HCT116 (cell line): ENCODE results near the gene SH3TC1. TPM values are rescaled to one million over a fixed set of nuclear protein-coding genes. Genes with fewer than 3 reads are reported as not detected.

Source experiments
- ATAC-seq: fragments of 200-7000 bp; cut with Tn5 transposase; 2 replicates; pipeline ENCODE4 v1.9.1; 2020; ENCODE audit warnings: mild to moderate bottlenecking, moderate library complexity
- BruUV-seq: library from RNA; stranded (reverse); fragments of 400-500 nt; replicated peaks from 2 replicates; lab custom pipeline; 2021; lab: Mats Ljungman, UMichigan
- CTCF ChIA-PET: fragments of 300-600 bp; sonication (Branson Sonifier 250); formaldehyde crosslinking; loops from one replicate; lab custom pipeline; 2021; ENCODE audit warnings: antibody characterized with exemption; lab: Charles Lee
- POLR2A ChIA-PET: fragments of 300-600, 350-600 bp; sonication (Branson Sonifier 250); formaldehyde crosslinking; loops from one replicate; lab custom pipeline; 2021; ENCODE audit warnings: antibody characterized with exemption; lab: Charles Lee
- RAD21 ChIA-PET, 2 experiments: fragments of 300-600 bp; sonication (Branson Sonifier 250); formaldehyde crosslinking; loops; one replicate each; lab custom pipeline; 2023; ENCODE audit warnings: low total read pairs in 2 of 2; ENCODE audit not compliant: uncharacterized antibody in 2 of 2, unreplicated experiment in 2 of 2, low non-redundant PET in 1 of 2; lab: Charles Lee
- DNase-seq: peaks from one replicate; pipeline ENCODE4 v3.0.0-alpha.2; 2010; ENCODE audit warnings: low read depth, low spot score
- H2AFZ ChIP-seq: fragments of 200-600 bp; shearing (Covaris generic), sonication (generic); 2 replicates; pipeline ENCODE4 v1.6.1; 2017; ENCODE audit warnings: low read depth, mixed run types, mixed read lengths, antibody characterized with exemption, low read length; ENCODE audit not compliant: poor library complexity, severe bottlenecking
- H3K27ac ChIP-seq: 2 replicates; pipeline ENCODE4 v1.5.1; 2012; ENCODE audit warnings: low read depth, low read length
- H3K27me3 ChIP-seq: fragments of 200-600 bp; sonication (generic); 2 replicates; pipeline ENCODE4 v1.6.1; 2016; ENCODE audit warnings: mixed run types, low read length, mixed read lengths; ENCODE audit not compliant: insufficient read depth
- H3K36me3 ChIP-seq, 2 experiments: fragments of 200-500 bp in 1 of 2; fragments of 200-600 bp in 1 of 2; sonication (Bioruptor generic) in 1 of 2; sonication (generic) in 1 of 2; 2 replicates each; pipeline versions ENCODE4 v1.5.1 to v1.6.1; 2014 to 2016; ENCODE audit warnings: low read length in 2 of 2, inconsistent platforms in 1 of 2, mixed read lengths in 1 of 2, mixed run types in 1 of 2; ENCODE audit not compliant: insufficient read depth in 2 of 2, control insufficient read depth in 1 of 2
- H3K4me1 ChIP-seq, 2 experiments: fragments of 200-600 bp in 1 of 2; sonication (generic) in 1 of 2; 2 replicates each; pipeline versions ENCODE4 v1.5.1 to v1.6.1; 2012 to 2017; ENCODE audit warnings: low read length in 2 of 2, inconsistent platforms in 1 of 2, mild to moderate bottlenecking in 1 of 2, mixed read lengths in 1 of 2, mixed run types in 1 of 2, moderate library complexity in 1 of 2; ENCODE audit not compliant: insufficient read depth in 2 of 2, control insufficient read depth in 1 of 2
- H3K4me2 ChIP-seq: fragments of 200-600 bp; sonication (generic); 2 replicates; pipeline ENCODE4 v1.6.1; 2017; ENCODE audit warnings: mixed run types, low read length, mixed read lengths
- H3K4me3 ChIP-seq, 2 experiments: fragments of 200-600 bp in 1 of 2; sonication (generic) in 1 of 2; replicated peaks in 1 of 2; 2 replicates each; pipeline ENCODE4 v1.5.1; 2011 to 2016; ENCODE audit warnings: low read length in 2 of 2, control low read depth in 1 of 2, low read depth in 1 of 2, mild to moderate bottlenecking in 1 of 2, mixed read lengths in 1 of 2, mixed run types in 1 of 2
- H3K79me2 ChIP-seq: fragments of 200-600 bp; sonication (generic); 2 replicates; pipeline ENCODE4 v1.6.1; 2017; ENCODE audit warnings: mild to moderate bottlenecking, mixed run types, low read length, moderate library complexity, mixed read lengths; ENCODE audit not compliant: insufficient read depth
- H3K9ac ChIP-seq: fragments of 200-600 bp; sonication (generic); 2 replicates; pipeline ENCODE4 v1.6.1; 2016; ENCODE audit warnings: low read length, mixed read lengths
- H3K9me2 ChIP-seq: fragments of 200-600 bp; sonication (generic), shearing (Covaris generic); 2 replicates; pipeline ENCODE4 v1.6.1; 2017; ENCODE audit warnings: mixed run types, mild to moderate bottlenecking, moderate library complexity; ENCODE audit not compliant: insufficient read depth
- H3K9me3 ChIP-seq, 2 experiments: fragments of 200-500 bp in 1 of 2; fragments of 200-600 bp in 1 of 2; sonication (Bioruptor generic) in 1 of 2; sonication (generic) in 1 of 2; 2 replicates each; pipeline ENCODE4 v1.6.1; 2014 to 2017; ENCODE audit warnings: low read length in 2 of 2, mixed read lengths in 2 of 2, inconsistent platforms in 1 of 2, low read depth in 1 of 2, mild to moderate bottlenecking in 1 of 2, mixed run types in 1 of 2, moderate library complexity in 1 of 2; ENCODE audit not compliant: control insufficient read depth in 1 of 2, insufficient read depth in 1 of 2
- H4K20me1 ChIP-seq: fragments of 200-600 bp; sonication (generic), shearing (Covaris generic); 2 replicates; pipeline ENCODE4 v1.6.1; 2017; ENCODE audit warnings: mixed run types, mild to moderate bottlenecking, moderate library complexity; ENCODE audit not compliant: insufficient read depth
- ATF3 ChIP-seq: IDR thresholded peaks from 2 replicates; pipeline ENCODE4 v1.6.1; 2012
- CBX3 ChIP-seq: IDR thresholded peaks from 2 replicates; pipeline ENCODE4 v1.6.1; 2012; ENCODE audit warnings: low read depth
- CTCF ChIP-seq, 3 experiments: fragments of 200-600 bp in 1 of 3; sonication (generic) in 1 of 3; IDR thresholded peaks in 2 of 3; conservative IDR thresholded peaks in 1 of 3; 2 replicates each; pipeline ENCODE4 v1.5.1; 2012 to 2017; ENCODE audit warnings: low read depth in 2 of 3, low read length in 2 of 3, antibody characterized with exemption in 1 of 3, borderline replicate concordance in 1 of 3, control low read depth in 1 of 3, mild to moderate bottlenecking in 1 of 3, mixed read lengths in 1 of 3, mixed run types in 1 of 3, moderate library complexity in 1 of 3; ENCODE audit not compliant: insufficient read depth in 1 of 3
- EGR1 ChIP-seq: IDR thresholded peaks from 2 replicates; pipeline ENCODE4 v1.6.1; 2012; ENCODE audit warnings: low read depth
- EZH2 ChIP-seq: fragments of 200-600 bp; sonication (generic); IDR thresholded peaks from 2 replicates; pipeline ENCODE4 v1.6.1; 2017; ENCODE audit warnings: antibody characterized with exemption, mixed run types
- EZH2phosphoT487 ChIP-seq: fragments of 200-600 bp; IDR thresholded peaks from 2 replicates; pipeline ENCODE4 v1.6.1; 2018; ENCODE audit warnings: antibody characterized with exemption, borderline replicate concordance
- MAX ChIP-seq: IDR thresholded peaks from 2 replicates; pipeline ENCODE4 v1.6.1; 2012
- SIN3A ChIP-seq: IDR thresholded peaks from 2 replicates; pipeline ENCODE4 v1.6.1; 2012; ENCODE audit warnings: low read depth
- SP1 ChIP-seq: IDR thresholded peaks from 2 replicates; pipeline ENCODE4 v1.6.1; 2012; ENCODE audit warnings: low read depth
- TCF7L2 ChIP-seq: IDR thresholded peaks from 2 replicates; pipeline ENCODE4 v1.7.0; 2011; ENCODE audit warnings: borderline replicate concordance, inconsistent platforms; ENCODE audit not compliant: insufficient read depth, insufficient read length; ENCODE audit errors: extremely low read depth
- YY1 ChIP-seq: IDR thresholded peaks from 2 replicates; pipeline ENCODE4 v1.6.1; 2011; ENCODE audit warnings: low read length, low read depth, moderate library complexity, mild to moderate bottlenecking; ENCODE audit not compliant: insufficient replicate concordance; ENCODE audit errors: extremely low read depth
- intact Hi-C: fragments of 100-400 bp; cut with micrococcal nuclease; formaldehyde crosslinking; loops from 2 replicates; pipeline ENCODE4 v1.10.0; 2022
- total RNA-seq: library from RNA; stranded (reverse); gene quantifications from one replicate; pipeline ENCODE4 v1.2.1, GENCODE V29; 2021; ENCODE audit not compliant: unreplicated experiment

SH3TC1 gene
- total RNA-seq, 1 experiment from 2014 or later, result 12.5 TPM

GRCh38 chr4:8274765-8275547, 75.9 kb downstream of the SH3TC1 start (continued):
- TF ChIP-seq CTCF (IDR thresholded peaks at IDR 0.05 in 2 of 3, conservative IDR thresholded peaks at IDR 0.05 in 1 of 3; ENCODE audit: borderline replicate concordance in 1 of 3, insufficient read depth in 1 of 3, low read depth in 2 of 3, low read length in 2 of 3) (no peak), YY1 (no peak), CBX3 (no peak)

GRCh38 chr4:8275548-8275910, 76.4 kb downstream of the SH3TC1 start:
- Histone ChIP-seq H3K27me3 (no peaks in the 10 kb centered on the region), H3K4me2 (no peak overlapping the region), H3K79me2 (no peaks in the 10 kb centered on the region), H4K20me1 (no peaks in the 10 kb centered on the region), H3K4me1 (peaks cover 0 to 11% of the 10 kb centered on the region in 2 experiments; a peak in 2 of 4 replicates), H3K36me3 (no peaks in the 10 kb centered on the region), H2AFZ (no peak overlapping the region), H3K9me3 (no peaks in the 10 kb centered on the region), H3K27ac (no peak overlapping the region), H3K9me2 (no peaks in the 10 kb centered on the region), H3K4me3 (no peak overlapping the region), H3K9ac (no peak overlapping the region)
- ChIA-PET POLR2A (no interaction called here), CTCF (no interaction called here), RAD21 (no interaction called here)
- TF ChIP-seq EZH2phosphoT487, result no peak
- no peak for TF ChIP-seq YY1
- TF ChIP-seq EZH2, result no peak
- TF ChIP-seq EGR1, result no peak
- TF ChIP-seq TCF7L2, result no peak
- TF ChIP-seq MAX, result no peak
- no peak for TF ChIP-seq SP1
- no peak for TF ChIP-seq ATF3
- no peak for TF ChIP-seq SIN3A
- no peak for TF ChIP-seq CBX3
- BruUV-seq, result no TSS peak
- DNase-seq (no peak), ATAC-seq (no peak)
- intact Hi-C loops, result no loop called here
